IPS DF 4.7 (cell line): Measurements from ENCODE around the gene CUX1.
A peak's percentile ranks its signal among the peaks of the same experiment; 100 is the strongest.
"Not testable (repeated sequence)": the region's sequence is repeated elsewhere in the genome, so short reads cannot be mapped to it uniquely, and the experiment has no call there.

Source experiments
- DNase-seq: peaks from one replicate; pipeline ENCODE4 v3.0.0-alpha.2; 2013; ENCODE audit warnings: low spot score; ENCODE audit errors: extremely low read depth

Gene CUX1

GRCh38 chr7:102128303-102128702, 310.9 kb downstream of the CUX1 start:
- no peak for DNase-seq

GRCh38 chr7:102129636-102130370, 312.4 kb downstream of the CUX1 start:
- DNase-seq = no peak

GRCh38 chr7:102132209-102132752, 314.9 kb downstream of the CUX1 start:
- no peak for DNase-seq

- DNase-seq = no peak
Measured at GRCh38 chr7:102138676-102139075, 321.2 kb downstream of the CUX1 start.

GRCh38 chr7:102140952-102141370, 323.5 kb downstream of the CUX1 start:
- DNase-seq = no peak

GRCh38 chr7:102142433-102142832, 325.0 kb downstream of the CUX1 start:
- DNase-seq = not testable (repeated sequence)

- DNase-seq = no peak
Measured at GRCh38 chr7:102146122-102146521, 328.7 kb downstream of the CUX1 start.

- no peak for DNase-seq
Measured at GRCh38 chr7:102147008-102147407, 329.6 kb downstream of the CUX1 start.

GRCh38 chr7:102148799-102149198, 331.4 kb downstream of the CUX1 start:
- no peak for DNase-seq

GRCh38 chr7:102149416-102149815, 332.0 kb downstream of the CUX1 start:
- no peak for DNase-seq

GRCh38 chr7:102150266-102150665, 332.8 kb downstream of the CUX1 start:
- DNase-seq = no peak

GRCh38 chr7:102152672-102153598, 335.5 kb downstream of the CUX1 start:
- DNase-seq = peak; percentile 75

GRCh38 chr7:102153599-102153946, 336.1 kb downstream of the CUX1 start:
- DNase-seq = no peak

GRCh38 chr7:102154425-102154824, 337.0 kb downstream of the CUX1 start:
- DNase-seq = no peak

GRCh38 chr7:102155821-102156441, 338.5 kb downstream of the CUX1 start:
- DNase-seq = no peak

GRCh38 chr7:102156867-102157266, 339.4 kb downstream of the CUX1 start:
- no peak for DNase-seq

- DNase-seq = no peak
Measured at GRCh38 chr7:102165136-102165535, 347.7 kb downstream of the CUX1 start.

GRCh38 chr7:102167254-102167653, 349.8 kb downstream of the CUX1 start:
- DNase-seq = no peak

GRCh38 chr7:102169651-102170392, 352.4 kb downstream of the CUX1 start:
- no peak for DNase-seq

- DNase-seq = no peak
Measured at GRCh38 chr7:102170393-102170970, 353.1 kb downstream of the CUX1 start.

- no peak for DNase-seq
Measured at GRCh38 chr7:102173669-102174068, 356.2 kb downstream of the CUX1 start.
